Panc1 (cell line): Measurements from ENCODE around the gene NFATC2.

Experiments
- CTCF ChIP-seq: fragments of 450-650 bp; IDR thresholded peaks from 2 replicates; pipeline ENCODE4 v1.5.1; 2017; ENCODE audit warnings: mild to moderate bottlenecking
- TCF7L2 ChIP-seq: IDR thresholded peaks from 2 replicates; pipeline ENCODE4 v1.6.1; 2011; ENCODE audit warnings: mild to moderate bottlenecking, low read depth, low read length, inconsistent platforms

GRCh38 chr20:51444922-51445438 is 97.5 kb downstream of the NFATC2 start:
- TF ChIP-seq CTCF (no peak), TCF7L2 (no peak)
